SK-N-SH treated with all-trans-retinoic acid at 6 μM for 48 hours (cell line): ENCODE measurements around the gene TFF3.

Experiments used
- SNAI2 ChIP-seq: fragments of 250-450 bp; sonication (Bioruptor Pico); IDR thresholded peaks from 2 replicates; pipeline ENCODE4 v1.5.0; 2020; ENCODE audit warnings: mild to moderate bottlenecking, moderate library complexity
- ZC3H10 ChIP-seq: fragments of 250-450 bp; sonication (Bioruptor Pico); IDR thresholded peaks from 2 replicates; pipeline ENCODE4 v1.5.1; 2021; ENCODE audit warnings: mild to moderate bottlenecking, moderate library complexity
- ZNF565 ChIP-seq: fragments of 450-650 bp; formaldehyde crosslinking; conservative IDR thresholded peaks from 2 replicates; pipeline ENCODE4 v1.5.0; 2020; ENCODE audit warnings: low read depth, mild to moderate bottlenecking, moderate library complexity
- TF ChIP-seq, protein P1 (sequence below): fragments of 250-450 bp; sonication (Bioruptor Pico); IDR thresholded peaks from 2 replicates; pipeline ENCODE4 v1.8.0; 2020; ENCODE audit warnings: mild to moderate bottlenecking, moderate library complexity, borderline replicate concordance

DNA sequence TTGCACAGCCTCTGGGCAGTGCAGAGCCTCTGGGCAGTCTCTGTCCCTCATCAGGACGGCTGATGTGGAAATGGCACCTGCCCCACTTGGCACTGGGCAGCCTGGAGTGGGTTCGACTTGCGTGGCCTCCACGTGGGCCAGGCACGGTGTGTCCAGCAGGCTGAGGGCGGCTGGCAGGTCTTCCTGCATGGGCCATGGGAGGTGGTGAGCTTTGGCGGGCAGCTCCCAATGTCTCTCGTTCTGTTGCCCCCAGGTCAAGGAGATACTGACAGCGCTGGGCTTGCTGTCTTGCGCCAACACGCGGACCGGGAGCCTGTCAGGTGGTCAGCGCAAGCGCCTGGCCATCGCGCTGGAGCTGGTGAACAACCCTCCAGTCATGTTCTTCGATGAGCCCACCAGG lies 33.2 kb downstream of the TFF3 start:
- TF ChIP-seq SNAI2 (CRISPR knock-in tag) (no peak), ZNF565 (no peak), ZC3H10 (CRISPR knock-in tag) (no peak)
- TF ChIP-seq, protein P1, sequence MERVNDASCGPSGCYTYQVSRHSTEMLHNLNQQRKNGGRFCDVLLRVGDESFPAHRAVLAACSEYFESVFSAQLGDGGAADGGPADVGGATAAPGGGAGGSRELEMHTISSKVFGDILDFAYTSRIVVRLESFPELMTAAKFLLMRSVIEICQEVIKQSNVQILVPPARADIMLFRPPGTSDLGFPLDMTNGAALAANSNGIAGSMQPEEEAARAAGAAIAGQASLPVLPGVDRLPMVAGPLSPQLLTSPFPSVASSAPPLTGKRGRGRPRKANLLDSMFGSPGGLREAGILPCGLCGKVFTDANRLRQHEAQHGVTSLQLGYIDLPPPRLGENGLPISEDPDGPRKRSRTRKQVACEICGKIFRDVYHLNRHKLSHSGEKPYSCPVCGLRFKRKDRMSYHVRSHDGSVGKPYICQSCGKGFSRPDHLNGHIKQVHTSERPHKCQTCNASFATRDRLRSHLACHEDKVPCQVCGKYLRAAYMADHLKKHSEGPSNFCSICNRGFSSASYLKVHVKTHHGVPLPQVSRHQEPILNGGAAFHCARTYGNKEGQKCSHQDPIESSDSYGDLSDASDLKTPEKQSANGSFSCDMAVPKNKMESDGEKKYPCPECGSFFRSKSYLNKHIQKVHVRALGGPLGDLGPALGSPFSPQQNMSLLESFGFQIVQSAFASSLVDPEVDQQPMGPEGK (CRISPR knock-in tag): no peak
